GM21528 (cell line): ENCODE measurements around the gene CDC45.
"Not testable (repeated sequence)": the region's sequence is repeated elsewhere in the genome, so short reads cannot be mapped to it uniquely, and the experiment has no call there.

Experiments used
- ATAC-seq: cut with Tn5 transposase; IDR thresholded peaks from one replicate; pipeline ENCODE4 v1.9.1; 2021; ENCODE audit warnings: mild to moderate bottlenecking, moderate library complexity; ENCODE audit not compliant: unreplicated experiment, low FRiP score

CDC45 gene, protein sequence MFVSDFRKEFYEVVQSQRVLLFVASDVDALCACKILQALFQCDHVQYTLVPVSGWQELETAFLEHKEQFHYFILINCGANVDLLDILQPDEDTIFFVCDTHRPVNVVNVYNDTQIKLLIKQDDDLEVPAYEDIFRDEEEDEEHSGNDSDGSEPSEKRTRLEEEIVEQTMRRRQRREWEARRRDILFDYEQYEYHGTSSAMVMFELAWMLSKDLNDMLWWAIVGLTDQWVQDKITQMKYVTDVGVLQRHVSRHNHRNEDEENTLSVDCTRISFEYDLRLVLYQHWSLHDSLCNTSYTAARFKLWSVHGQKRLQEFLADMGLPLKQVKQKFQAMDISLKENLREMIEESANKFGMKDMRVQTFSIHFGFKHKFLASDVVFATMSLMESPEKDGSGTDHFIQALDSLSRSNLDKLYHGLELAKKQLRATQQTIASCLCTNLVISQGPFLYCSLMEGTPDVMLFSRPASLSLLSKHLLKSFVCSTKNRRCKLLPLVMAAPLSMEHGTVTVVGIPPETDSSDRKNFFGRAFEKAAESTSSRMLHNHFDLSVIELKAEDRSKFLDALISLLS

DNA sequence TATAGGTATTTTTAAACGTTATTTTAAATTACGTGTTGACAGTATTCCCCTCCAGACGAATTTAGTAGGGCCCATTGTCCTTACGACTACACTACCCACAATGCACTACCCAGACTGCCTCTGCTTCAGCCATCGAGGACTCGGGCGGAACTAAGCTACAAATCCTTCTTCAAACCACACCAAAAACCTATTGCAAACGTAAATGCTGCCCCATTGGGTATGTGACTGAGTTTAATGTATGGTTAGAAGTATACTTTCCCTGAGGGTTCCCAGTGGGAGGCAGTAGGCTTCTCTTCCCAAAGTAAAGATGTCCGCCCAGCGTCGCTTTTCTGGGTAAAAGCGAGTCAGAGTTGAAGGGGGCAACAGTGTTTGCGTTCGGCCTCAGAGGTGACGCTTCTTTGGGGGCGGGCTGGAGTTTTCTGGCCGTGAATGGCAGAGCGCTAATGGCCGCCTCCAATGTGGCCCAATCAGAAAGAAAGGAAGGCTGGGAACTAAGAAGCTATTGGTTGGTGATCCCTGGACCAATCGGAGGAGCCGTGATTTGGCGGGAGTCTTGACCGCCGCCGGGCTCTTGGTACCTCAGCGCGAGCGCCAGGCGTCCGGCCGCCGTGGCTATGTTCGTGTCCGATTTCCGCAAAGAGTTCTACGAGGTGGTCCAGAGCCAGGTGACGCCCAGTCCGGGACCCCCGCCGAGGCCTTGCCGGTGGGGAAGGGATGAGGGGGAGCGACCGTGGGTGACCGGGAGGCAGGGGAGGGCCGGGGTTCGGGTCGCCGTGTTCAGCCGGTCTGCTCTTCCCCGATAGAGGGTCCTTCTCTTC, at the start of gene CDC45:
Gene CDC45, plus strand, starts transcription at position 566 of the 818 bp plus-strand sequence. Its CDS starts 49 bp downstream, at position 615.
- peak; percentile 79 for ATAC-seq

DNA sequence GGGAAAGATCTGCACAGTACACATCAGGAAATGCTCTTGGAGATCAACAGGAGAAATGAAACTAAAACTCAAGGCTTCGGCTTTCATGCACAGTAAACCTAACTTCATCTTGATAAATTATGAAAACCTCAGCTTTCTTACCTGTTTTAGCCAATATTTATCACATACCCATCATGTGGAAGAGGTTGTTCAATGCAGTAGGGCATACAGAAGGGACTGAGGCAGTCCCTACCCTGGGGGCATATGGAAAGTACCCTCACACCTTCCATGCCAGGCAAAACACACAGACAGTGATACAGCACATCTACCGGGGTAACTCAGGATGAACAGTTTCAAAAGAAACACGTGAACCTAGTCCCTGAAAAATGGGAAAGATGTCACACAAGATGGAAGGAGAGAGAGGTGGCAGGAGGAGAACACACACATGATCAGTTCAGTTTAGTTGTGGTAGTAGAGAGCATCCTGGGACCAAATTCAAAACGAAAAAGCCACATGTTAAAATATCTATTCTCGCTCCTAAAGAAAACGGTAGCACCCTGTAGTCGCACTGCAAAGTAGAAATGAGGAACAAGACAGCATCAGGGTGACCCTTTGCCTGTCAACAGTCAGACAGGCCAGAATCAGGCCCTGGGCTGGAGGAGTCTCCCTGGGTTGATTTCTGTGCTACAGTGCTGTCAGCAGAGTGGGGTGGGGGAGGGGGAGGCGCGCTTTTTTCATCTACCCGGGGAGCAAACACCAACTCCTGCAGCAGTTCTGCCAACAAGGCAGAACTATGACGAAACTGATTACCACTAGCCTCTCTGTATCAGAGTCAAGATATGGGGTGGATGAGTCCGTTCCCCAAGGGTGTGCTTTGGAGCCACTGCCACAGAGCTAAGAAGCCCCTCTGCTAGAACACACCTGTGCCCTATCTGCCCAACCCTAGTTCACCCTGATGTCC, 49.5 kb upstream of the CDC45 start:
- ATAC-seq, result no peak

DNA sequence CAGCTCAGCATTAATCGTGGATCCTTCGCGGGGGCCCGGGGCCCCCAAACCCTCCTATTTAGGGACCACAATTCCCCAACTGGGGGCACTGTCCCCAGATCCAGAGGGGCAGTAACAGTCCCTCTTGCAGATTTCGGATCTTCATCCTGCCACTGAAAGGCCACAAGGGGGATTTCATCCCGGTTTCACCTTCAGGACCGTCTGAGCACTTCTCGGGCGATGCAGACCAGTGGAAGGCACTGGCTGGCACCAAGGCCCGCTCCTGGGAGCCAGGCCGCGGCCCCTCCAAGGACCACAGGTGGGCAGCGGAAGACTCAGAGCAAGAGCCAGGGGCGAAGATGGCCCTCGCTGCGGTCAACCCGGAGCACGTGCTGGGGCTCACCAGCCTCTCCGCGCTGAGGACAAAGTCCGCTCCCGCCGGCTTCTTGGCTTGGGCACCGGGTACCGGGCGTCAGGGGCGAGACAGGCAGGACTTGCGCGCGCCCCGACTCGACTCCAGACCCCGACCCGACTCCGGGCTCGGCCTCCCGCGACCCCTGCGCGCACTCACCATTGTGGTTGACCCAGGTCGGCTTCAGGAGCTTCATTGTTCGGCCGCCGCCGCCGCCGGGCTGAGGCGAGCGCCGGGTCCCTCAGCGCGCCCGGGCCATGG, 48.7 kb upstream of the CDC45 start:
- ATAC-seq, result no peak

DNA sequence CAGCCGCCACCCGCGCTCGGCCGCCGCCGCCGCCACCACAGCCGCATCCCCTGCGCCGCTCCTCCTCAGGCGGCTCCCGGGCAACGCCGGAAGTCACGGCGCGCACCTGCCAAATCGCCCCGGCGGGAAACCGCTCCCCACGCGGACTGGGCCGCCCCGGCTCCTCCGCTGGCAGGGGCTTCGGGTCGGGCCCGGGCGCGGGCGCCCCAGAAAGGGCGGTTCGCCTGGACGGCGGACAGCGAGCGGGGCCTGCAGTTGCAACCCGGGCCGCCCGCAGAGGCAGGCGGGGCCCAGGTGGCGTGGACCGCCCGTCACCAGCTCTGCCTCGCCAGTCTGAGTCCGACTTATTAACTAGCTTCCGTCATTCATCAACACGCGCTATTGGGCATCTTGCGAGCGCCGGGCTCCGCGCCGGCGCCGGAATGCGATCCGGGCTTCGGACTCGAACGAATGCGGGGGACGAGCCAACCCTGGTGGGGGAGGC, 48.0 kb upstream of the CDC45 start, which contains the start of gene HIRA:
Gene HIRA, minus strand, starts transcription at position 85 of the 484 bp plus-strand sequence. CDS start 257 bp downstream, outside the sequence.
- peak; percentile 55 for ATAC-seq

DNA sequence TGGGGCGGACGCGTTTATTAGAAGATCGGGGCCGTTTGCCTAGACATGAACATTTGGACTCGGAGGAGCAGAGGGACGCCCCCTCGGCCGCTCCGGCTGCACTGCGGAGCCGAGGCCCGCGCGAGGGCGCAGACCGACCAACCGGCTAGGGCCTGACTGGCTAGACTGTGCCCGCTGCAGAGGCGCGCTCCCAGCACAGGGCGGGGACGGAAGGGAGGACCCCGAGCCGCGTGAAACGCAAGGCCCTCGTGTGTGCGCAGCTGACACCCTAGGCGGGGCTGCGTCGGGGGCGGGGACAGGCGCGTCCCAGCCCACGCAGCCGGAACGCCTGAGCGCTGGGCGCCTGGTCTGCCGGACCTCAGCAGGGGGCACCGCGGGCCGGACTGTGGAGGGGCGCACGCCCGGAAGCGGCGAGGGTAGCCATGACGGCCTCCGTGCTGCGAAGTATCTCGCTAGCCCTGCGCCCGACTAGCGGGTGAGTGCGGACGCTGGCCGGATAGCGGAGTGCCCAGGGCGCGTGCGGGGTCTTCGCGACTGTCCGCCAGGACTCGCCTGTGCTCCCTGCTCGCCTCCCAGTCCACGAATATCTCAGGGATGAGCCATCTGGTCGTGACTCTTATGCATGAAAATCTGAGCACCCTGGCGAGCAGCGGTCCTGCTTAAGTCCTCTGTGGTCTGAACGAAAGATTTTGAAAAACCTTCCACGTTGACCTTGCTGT, 47.4 kb upstream of the CDC45 start, which contains the start of gene MRPL40:
Gene MRPL40, plus strand, starts transcription at position 413 of the 719 bp plus-strand sequence. Its CDS starts 10 bp downstream, at position 423.
- peak; percentile 80 for ATAC-seq

DNA sequence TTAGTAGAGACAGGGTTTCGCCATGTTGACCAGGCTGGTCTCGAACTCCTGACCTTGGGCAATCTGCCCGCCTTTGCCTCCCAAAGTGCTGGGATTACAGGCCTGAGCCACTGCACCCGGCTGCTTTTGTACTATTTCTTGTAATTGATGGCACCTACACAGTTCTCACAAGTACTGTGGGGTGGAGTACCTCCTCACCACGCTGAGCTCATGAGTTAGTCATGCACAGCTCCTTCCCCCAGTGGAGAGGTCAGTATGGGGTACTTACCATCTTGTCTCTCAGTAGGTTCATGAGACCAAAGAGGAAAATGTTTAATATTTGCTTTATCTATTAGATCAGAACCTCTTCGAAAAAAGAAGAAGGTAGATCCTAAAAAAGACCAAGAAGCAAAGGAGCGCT, 45.3 kb upstream of the CDC45 start:
- no peak for ATAC-seq

DNA sequence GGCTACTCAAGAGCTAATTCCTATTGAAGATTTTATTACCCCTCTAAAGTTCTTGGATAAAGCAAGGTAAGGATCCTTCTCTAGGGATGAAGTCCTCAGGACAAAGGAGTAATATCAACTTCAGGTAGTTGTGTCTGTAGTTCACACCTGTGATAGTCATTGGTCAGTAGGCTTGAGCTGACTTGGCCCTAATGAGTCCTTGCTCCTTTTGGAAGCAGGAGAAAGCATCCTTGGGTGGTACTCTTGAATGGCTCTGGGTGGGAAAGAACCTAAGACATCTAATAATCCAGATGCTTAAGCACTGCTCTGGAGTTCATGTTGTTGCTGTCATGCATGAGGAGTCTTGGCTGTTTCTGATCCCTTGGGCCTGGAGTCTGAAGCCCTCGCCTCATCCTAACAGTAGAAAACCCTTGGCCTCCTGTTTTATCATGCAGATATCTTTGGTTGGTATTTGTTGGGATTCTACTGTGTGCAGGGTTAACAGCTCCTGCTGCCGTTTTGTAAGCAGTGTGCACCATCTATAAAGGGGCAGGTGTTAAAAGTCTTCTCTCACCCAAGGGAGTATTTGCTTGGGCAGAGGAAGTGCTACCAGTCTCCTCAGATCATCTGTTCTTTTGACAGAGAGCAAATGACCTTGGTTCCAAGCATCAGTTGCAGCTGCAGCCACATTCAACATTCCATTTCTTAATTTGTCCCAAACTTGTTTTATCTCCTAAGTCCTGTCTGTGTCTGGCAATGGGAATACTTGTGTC, 44.7 kb upstream of the CDC45 start:
- no peak for ATAC-seq

DNA sequence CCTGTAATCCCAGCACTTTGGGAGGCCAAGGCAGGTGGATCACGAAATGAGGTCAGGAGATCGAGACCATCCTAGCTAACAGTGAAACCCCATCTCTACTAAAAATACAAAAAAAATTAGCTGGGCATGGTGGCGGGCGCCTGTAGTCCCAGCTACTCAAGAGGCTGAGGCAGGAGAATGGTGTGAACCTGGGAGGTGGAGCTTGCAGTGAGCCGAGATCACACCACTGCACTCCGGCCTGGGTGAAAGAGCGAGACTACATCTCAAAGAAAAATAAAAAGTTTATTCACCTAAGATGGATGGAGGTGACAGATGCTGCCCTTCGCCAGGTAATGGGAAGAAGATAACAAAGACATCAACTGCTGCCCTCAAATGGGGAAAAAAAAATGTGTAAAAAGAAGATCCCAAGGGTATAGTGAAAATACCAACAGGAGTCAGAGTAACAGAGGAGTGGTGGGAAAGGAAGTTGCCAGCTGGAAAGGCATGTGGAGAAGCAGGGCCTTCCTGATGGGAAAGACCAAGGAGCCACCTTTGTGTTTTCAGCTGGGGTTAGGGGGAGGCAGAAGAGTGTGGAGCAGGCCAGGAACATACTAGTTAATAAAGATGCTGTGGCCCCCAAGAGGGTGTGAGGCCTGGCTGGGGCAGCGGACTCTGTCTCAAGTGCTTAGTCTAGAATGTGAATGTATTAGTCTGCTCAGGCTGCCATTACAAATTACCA, 43.1 kb upstream of the CDC45 start:
- not testable (repeated sequence) for ATAC-seq

DNA sequence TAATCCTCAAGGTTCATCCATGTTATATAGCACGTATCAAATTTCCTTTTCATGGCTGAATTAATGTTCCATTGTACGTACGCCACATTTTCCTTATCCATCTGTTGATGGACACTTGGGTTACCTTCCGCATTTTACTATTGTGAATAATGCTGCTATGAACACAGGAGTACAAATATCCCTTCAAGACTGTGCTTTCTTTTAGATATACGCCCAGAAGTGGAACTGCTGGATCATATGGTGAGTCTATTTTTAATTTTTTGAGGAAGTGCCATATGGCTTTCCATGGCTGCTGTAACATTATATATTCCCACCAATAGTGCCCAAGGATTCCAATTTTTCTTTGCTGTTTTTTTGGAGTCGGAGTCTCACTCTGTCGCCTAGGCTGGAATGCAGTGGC, 41.4 kb upstream of the CDC45 start:
- ATAC-seq, result no peak

DNA sequence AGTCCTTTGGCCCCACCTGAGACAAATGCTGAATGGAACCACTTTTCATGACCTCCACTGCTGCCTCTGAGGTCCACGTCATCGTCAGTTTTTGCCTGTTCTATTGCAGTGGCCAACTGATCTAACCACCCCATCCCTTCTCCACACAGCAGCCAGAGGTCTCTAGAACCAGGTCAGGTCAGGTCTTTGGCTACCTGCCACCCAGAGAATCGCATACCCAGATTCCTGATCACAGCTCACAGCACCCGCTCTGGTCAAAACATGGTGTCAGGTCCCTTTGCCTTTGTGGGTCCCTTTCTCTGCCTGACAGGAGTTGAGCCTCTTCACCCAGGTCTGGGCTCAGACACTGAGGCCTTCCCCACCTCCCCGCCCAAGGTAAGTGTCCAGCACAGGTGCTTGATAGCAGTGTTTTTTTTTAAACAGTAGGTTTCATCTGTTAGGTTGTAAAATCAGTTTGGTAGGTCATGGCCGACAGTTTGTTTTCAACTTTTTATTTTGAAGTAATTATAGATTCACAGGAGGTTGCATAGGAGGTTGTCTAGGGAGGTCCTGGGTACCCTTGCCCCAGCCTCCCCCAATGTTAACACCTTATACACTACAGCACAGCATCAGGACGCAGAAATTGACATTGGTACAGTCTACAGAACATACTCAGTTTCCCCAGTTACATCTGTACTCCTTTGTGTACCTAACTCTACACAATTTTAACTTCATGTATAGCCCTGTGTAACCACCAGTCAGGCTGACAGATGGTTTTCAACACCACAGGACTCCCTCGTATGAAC, 39.1 kb upstream of the CDC45 start:
- ATAC-seq, result no peak

DNA sequence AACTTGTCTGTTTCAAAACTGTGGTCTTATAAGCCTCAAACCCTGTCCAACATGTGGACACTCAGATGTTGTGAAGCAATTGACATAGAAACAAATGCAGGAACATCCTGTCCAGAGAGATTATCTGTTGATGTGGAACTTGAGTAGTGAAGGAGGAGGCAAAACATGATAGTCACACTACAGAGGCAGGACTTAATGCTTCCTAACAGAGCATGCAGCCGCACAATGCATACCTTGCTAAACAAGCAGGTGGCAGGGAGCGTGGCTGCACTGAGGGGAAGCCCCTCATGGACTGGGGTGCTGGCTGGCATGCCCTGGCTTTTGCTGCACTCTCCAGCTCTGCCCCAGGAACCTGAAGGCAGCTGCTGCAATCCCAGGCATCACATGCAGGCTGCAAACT, 37.6 kb upstream of the CDC45 start:
- no peak for ATAC-seq

DNA sequence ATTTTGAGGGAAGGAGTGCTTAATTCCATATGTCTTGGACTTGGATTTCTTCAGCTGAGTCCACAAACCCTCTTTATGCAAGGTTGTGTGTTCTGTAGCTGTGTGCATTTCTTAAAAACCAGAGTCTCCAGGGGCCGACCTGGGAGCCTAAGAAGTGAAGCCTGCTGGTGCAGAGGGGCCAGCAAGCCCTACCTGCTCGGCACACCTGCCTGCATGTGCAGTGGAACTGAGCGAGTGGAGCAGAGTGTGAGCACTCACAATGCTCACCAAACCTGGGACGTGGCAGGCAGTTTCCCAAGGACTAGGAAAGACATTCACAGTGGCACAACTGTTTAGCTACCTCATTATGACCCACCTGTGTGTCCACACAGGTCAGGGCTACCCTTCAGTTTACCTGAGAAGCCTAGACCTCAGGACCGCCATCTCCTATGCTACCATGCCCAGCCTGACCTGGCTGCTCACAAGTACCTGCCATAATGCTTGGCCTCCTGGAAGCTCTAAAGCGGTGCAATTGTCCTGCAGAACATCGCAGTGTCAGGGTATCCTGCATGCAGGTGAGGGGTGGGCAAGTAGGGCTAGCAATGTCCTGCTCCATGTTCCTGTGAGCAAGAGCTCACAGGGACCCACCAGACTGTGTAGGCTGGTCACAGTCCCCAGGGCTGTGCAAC, 36.0 kb upstream of the CDC45 start:
- no peak for ATAC-seq

DNA sequence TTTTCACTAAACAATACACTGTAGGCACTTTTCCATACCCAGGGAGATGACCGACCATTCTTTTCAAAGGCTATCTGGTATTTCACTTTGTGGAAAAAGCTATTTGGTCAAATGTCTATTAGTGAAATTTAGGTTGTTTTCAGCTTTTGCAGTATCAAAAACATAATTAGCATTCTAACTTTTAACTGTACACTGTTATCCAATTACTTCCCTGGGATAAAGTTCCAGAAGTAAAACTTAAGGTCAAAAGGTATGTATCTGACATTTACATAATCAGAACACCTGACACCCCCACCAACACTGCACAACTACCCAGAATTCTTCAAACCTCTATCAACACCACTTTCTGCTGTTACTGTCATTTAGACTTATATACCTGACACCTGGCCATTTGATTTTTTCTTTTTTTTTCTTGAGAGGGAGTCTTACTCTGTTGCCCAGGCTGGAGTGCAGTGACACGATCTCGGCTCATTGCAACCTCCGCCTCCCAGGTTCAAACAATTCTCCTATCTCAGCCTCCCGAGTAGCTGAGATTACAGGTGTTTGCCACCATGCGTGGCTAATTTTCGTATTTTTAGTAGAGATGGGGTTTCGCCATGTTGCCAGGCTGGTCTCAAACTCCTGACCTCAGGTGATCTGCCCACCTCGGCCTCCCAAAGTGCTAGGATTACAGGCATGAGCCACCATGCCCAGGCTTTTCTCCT, 34.3 kb upstream of the CDC45 start:
- ATAC-seq, result not testable (repeated sequence)

DNA sequence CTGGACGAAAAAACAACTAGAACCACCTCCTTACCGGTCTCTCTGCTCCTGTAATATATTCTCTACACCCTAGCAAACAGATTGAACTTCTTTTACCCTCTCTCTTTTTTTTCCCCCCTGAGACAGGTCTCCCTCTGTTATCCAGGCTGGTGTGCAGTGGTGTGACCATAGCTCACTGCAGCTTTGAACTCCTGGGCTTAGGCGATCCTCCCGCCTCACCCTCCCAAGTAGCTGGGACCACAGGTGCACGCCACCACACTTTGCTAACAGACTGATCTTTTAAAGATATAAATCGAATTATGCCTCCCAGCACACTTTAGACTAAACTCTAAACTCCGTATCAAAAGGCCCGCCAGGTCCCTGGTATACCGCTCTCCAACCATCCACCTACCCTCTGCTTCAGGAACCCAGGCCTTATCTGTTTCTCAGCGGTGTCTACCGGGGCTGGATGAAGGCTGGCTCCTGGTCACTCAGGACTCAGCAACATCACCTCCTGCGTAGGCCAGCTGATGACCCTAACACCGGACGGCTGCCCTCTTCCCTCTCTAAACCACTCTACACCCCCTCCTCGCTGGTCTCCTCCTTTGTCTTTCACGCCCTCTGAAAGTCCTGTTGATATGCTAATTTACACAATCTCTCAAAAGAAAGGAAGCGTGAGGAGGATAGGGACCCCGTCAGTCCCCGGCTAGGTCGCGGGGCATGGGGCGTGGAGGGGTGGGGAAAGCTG, 33.0 kb upstream of the CDC45 start:
- ATAC-seq, result no peak
